AG09319 (cell line): ENCODE data around the gene TRAK1.

Source experiments
- DNase-seq: peaks from one replicate; pipeline ENCODE4 v3.0.0-alpha.2; 2010; ENCODE audit warnings: low read depth; ENCODE audit errors: extremely low read depth
- TF ChIP-seq, protein P1 (sequence below): IDR thresholded peaks from 2 replicates; pipeline ENCODE4 v1.5.1; 2011; ENCODE audit warnings: low read depth, mild to moderate bottlenecking, inconsistent platforms, low read length, moderate library complexity

The TRAK1 gene

DNA sequence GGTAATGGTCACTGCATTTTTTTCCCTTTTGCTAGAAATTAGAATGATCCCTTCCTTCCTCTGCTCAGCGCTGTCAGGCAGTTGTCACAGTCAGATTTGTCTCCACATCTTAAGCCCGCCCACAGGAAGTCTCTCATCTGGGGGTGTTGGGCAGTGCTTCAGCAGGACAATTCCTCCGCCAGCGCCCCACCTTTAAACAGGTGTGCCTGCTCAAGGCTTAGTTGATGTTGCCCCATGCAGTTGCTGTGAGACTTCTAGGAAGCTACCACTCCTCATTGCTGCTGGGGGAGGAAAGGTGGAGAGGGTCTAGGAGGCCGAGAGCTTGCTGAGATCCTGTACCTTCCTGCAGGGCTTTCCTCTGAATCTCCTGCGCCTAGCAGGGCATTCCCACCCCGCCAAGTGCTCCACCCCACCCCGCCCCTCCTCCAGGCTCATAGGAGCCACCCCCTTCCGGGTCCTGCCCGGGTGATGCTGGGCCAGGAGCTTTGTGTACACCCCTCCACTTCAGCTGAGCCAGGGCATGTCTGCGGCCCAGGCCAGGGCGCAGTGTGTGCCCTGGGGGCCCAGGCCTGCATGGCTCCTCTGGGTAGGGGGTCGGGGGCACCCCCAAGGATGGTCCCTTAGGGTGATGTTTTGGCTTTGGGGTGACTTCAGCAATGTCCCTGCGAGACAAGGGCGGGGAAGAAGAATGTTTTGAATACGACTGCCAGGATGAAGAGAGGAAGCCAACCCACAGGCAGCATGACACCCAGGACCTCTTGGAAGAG lies 68.7 kb downstream of the TRAK1 start:
- DNase-seq, result no peak
- TF ChIP-seq, protein P1, sequence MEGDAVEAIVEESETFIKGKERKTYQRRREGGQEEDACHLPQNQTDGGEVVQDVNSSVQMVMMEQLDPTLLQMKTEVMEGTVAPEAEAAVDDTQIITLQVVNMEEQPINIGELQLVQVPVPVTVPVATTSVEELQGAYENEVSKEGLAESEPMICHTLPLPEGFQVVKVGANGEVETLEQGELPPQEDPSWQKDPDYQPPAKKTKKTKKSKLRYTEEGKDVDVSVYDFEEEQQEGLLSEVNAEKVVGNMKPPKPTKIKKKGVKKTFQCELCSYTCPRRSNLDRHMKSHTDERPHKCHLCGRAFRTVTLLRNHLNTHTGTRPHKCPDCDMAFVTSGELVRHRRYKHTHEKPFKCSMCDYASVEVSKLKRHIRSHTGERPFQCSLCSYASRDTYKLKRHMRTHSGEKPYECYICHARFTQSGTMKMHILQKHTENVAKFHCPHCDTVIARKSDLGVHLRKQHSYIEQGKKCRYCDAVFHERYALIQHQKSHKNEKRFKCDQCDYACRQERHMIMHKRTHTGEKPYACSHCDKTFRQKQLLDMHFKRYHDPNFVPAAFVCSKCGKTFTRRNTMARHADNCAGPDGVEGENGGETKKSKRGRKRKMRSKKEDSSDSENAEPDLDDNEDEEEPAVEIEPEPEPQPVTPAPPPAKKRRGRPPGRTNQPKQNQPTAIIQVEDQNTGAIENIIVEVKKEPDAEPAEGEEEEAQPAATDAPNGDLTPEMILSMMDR, result no peak

- TF ChIP-seq, protein P1, result no peak
- no peak for DNase-seq
Measured at GRCh38 chr3:42161050-42161935, 70.1 kb downstream of the TRAK1 start.

DNA sequence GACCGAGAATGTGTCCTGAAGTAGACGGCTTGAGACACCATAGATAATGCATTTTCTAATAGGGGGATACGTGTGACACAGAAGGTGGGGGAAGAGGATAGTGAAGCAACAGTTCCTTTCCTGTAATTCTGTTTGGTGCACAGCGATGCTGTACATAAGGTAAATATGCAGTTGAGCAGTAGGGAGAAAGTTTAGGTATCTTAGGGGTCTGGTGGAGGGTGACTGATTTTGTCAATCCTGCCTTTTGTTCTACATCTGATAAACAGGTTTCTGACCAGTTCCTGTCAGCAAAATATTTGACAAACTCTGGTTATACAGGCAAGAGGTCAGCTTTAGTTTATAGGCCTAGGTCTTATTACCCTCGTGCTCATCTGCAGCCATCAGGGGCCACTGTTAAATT lies 71.3 kb downstream of the TRAK1 start:
- DNase-seq, result no peak
- TF ChIP-seq, protein P1, result no peak

GRCh38 chr3:42163622-42164244 lies 72.6 kb downstream of the TRAK1 start:
- no peak for DNase-seq
- TF ChIP-seq, protein P1, result no peak

DNA sequence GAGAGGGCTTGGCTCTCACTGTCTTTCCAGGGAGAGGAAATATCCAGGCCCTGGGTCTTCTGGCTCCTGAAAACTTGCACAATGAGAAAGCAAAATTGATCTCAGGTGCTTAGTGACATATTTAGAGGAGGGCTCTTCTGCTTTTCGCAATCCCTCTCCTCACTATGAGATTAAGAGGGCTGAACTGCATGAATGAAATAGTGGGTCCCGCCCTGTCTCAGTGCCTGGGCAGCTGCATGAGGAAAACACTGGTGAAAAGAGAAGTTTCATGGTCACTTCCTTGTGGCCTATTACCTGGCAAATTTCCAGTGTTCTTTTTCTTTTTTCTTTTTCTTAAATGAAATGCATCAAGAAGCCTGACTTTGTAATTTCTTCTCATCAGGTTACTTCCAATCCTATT lies 73.5 kb downstream of the TRAK1 start:
- DNase-seq, result no peak
- TF ChIP-seq, protein P1, result no peak

DNA sequence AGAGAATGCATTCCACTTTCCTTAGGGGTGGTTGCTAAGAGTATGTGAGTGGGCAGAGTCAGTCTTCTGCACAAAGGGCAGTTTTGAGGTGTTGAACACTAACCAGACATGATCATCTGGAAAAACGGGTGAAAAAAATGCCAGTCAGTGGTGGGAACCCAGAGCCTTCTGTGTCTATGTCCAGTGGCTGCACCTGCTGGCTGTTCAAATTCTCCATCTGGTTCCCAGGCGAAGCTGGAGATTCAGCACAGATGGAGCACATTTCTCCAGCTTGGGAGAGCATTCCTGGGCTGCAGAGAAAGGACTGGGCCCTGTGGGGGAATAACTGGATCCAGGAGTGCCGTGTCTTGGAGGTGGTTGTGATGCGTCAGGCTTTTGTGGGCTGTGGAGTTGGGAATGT lies 74.1 kb downstream of the TRAK1 start:
- TF ChIP-seq, protein P1, result no peak
- no peak for DNase-seq
